GM21529 (cell line): ENCODE data around the gene HASPIN.
A peak's percentile ranks its signal among the peaks of the same experiment; 100 is the strongest.
"Not testable (repeated sequence)": the region's sequence is repeated elsewhere in the genome, so short reads cannot be mapped to it uniquely, and the experiment has no call there.

Source experiments
- ATAC-seq: cut with Tn5 transposase; IDR thresholded peaks from one replicate; pipeline ENCODE4 v1.9.1; 2021; ENCODE audit not compliant: unreplicated experiment

HASPIN gene

DNA sequence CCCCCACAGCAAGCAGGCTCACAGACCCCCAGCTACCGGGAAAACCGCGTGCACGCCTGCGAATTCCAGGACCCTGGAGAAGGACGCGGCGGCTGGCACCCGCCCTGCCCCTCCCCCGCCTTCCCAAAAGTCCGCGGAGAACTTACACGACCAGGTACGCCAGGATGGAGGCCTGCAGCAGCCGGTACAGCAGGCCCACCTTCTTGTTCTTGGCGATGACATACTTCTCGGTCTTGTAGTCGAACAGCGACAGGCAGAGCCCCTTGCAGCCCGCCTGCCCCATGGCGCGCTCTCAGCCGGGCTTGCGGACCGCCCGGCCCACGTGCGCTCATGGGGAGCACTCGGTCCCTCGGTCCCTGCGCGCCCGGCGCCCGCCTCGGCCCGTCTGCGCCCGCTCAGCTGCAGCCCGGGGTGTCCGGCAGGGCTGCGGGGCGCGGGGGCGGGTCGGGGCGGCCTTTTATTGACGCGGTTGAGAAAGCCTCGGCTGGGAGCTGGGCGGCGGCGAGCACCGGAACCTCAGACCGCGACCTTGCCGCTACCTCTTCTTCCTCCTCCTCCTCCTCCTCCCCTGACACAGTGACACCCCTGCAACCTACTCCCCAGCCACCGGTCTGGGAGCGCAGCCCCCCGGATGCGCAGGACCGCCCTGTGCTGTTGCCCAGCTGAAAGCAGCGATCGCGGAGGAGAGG is 27.8 kb upstream of the HASPIN start, which contains the start of gene P2RX5:
Gene P2RX5 (minus strand): TSS at position 433 of the 689 bp plus-strand sequence. CDS start 150 bp downstream, at position 283.
- no peak for ATAC-seq

DNA sequence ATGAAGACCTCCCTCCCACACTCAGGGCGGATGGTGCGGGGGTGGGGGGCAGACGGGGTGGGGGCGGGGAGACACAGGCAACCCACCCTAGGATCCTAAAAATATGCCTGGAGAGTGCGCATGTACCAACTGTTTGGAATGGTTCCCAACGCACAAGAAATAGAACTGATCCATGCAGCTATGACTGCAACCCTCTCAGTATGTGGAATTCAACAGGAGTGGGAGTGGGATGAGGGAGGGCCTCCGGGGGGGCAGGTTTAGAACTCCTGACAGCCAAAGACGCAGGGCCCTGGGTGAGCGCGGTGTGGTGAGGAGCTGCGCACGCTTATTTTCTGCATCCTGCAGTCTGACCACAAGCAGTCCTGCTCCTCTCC is 26.6 kb upstream of the HASPIN start:
- no peak for ATAC-seq

DNA sequence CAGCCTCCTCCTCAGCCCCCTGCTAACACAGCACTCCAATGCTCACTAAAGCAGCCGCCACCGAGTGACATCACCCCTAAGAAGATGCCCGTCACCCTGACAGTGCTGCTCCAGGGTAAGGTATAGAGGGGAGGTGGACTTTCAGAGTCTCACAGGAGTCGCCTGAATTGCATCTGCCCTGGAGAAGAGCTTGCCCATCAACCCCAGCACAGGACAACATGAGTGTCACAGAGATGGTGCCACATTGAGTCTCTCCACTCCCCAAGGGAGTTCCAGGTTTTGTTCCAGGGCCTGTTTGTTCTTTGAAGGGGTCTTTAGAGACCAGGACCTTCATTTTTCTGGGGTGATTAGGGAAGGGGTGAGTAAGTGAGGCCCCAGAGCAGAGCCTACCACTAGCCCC is 25.6 kb upstream of the HASPIN start:
- no peak for ATAC-seq

DNA sequence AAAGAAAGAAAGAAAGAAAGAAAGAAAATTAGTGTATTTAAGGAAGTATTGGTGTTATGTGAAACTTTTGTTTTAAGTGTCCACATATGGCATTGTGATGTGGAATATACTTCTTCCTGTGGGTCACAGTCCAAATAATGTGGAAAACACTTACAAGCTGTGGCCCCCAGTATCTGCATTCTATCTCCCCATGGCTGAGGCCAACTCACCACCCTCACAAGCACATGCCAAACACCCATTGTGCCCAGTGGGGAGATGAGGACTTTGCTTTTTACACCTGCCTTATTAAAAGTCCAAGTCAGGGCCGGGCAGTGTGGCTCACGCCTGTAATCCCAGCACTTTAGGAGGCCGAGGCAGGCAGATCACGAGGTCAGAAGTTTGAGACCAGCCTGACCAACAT is 23.8 kb upstream of the HASPIN start:
- no peak for ATAC-seq

DNA sequence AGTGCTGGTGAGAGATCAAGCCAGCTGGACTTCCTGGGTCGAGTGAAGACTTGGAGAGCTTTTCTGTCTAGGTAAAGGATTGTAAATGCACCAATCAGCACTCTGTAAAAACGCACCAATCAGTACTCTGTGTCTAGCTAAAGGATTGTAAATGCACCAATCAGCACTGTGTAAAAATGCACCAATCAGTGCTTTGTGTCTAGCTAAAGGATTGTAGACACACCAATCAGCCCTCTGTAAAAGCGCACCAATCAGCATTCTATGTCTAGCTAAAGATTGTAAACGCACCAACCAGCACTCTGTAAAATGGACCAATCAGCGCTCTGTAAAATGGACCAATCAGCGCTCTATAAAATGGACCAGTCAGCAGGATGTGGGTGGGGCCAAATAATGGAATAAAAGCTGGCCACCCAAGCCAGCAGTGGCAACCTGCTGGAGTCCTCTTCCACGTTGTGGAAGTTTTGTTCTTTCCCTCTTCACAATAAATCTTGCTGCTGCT is 21.6 kb upstream of the HASPIN start:
- ATAC-seq: not testable (repeated sequence)

DNA sequence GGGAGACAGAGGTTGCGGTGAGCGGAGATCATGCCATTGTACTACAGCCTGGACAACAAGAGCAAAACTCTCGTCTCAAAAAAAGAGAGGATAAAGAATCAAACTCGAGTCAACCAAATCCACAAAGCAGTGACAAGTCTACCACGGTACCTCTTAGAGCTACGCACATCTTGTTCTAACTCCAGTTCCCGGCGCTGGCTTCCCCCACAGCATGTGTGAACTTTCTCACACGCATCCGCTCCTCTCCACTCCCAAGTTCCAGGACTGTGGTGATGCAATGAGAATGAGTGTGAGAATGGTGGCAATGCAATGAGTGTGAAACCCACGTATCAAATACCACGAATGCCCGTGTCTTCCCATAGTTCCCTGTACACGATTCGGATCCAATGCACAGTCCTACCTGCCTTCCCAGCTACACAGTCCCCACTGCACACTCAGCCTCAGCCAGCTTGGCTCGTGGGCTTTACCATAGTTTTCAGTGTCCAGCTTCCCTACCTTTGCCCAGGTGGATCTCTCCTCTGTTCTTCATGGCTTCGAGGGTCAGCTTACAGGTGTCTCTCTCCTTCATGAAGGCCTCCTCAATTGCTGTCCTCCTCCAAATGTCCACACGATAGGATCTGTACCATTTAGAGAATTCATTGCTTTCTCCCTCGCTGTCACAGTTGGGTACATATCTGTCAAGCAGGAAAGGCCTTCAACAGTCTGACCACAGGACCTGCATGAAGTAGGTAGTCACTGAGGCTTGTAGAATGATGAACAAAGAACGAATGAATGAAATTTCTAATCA is 18.6 kb upstream of the HASPIN start:
- ATAC-seq: no peak

DNA sequence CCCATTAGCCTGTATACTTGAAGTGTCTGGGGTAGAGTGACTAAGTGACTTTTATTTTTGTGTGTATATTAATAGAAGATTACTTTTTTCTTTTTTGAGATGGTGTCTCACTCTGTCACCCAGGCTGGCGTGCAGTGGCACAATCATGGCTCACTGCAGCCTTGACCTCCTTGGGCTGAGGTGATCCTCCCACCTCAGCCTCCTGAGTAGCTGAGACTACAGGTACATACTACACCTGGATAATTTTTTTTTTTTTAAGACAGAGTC is 18.1 kb upstream of the HASPIN start:
- ATAC-seq: not testable (repeated sequence)

DNA sequence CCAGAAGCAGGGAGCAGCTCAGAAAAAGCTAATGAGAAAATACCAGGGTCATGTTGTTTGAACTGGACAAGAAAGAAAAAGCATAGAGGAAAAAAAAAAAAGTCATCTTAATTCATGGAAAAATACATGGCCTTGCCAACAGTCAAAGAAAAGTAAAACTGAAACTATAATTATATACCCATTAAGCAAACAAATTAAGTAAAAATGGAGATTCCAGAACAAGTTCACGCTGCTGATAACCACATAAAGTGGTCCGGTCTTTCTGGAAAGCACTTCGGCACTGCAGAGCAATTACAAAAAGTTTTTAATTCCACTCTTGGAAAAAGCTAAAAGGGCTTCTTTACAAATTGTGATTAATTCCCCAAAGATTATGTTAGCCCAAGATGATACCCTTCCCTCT is 15.3 kb upstream of the HASPIN start:
- ATAC-seq: no peak

DNA sequence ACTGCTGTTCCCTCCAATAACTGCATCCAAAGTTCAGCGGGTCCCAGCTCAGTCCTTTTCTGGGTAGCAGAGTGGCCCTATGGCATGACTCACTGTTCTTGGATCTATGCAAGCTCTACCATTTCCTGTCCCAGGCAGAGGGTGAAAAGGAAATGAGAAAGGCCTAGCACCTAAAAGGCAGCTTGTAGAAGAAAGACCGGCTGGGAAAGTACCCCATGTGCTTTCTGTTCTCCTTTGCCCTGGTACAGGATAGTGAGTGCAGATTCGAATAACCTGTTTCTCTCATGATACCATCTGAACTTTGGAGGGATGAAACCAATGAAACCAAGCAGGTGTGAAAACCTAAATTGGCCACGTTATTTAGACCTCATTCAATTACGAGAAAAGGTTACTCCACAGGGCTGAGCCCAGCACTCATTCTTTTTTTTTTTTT is 12.7 kb upstream of the HASPIN start:
- ATAC-seq: peak; percentile 94

DNA sequence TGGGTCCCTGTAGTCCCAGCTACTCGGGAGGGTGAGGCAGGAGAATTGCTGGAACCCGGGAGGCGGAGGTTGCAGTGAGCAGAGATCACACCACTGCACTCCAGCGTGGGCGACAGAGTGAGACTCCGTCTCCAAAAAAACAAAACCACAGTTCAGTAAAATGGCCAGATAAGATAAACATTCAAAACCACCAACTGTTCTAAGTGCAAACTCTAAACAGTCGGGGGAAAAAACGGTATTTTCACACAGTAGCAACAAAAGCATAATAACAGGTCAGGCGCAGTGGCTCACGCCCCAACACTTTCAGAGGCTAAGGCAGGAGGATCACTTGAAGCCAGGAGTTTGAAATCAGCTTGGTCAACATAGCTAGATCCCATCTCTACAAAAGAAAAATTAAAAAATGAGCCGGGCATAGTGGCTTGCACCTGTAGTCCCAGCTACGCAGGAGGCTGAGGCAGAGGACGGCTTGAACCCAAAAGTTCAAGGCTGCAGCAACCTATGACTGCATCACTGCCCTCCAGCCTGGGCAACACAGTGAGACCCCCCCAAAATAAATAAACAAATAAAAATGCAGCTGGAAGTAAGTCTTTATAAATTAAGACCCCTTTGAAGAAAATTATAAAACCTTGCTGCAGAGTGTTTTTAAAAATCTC is 10.8 kb upstream of the HASPIN start:
- no peak for ATAC-seq

DNA sequence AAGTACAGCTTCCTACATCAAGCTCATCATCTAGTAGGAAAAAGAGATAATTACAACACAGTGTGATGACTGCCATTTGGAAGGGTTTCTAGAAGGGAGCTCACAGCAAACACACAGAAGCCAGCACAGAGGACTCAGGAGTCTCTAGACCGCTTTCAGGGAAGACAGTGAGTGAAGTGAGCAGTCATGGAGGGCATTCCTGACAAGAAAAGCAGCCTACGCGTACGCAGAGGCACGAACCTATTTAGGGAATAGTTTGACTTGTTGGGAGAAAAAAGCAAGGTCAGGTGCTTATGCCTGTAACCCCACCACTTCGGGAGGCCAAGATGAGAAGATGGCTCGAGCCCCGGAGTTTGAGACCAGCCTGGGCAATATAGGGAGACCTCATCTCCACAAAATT is 8.4 kb upstream of the HASPIN start:
- no peak for ATAC-seq

DNA sequence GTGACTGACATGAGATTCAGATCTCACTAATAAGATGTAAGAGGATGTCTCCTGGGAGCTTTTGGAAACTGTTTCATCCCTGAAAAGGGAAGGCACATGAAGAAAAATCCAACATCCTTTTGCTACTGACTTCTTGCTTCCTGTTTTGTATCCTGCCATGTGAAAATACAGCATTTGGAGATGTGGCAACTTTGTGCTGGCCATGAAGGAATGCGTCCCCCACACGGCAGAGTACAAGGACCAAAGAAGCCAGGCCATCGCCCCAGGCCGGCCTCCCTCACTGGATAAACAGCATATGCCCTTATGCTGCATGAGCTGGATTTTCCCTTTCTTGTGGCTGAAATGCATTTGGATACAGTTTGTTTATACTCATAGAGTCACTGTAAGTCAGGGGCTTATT is 5.5 kb upstream of the HASPIN start:
- no peak for ATAC-seq

DNA sequence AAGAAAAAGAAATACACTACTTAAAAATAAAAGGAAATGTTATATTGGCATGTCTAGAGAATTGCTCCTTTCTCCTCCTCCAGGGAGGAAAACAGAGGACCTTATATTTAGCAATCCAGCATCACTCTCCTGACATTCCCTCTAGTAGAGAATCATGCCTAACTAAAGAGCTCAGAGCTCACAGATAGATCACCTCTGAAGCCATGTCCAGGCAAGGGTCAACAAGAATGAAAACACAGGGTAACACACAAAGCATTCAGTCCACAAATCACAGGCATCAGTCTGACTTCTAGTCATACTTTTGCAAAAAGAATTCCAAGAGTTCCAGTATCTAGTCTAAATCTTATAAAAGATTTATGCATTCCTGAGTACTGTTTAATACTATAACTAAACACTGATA is 4.4 kb upstream of the HASPIN start:
- ATAC-seq: no peak

DNA sequence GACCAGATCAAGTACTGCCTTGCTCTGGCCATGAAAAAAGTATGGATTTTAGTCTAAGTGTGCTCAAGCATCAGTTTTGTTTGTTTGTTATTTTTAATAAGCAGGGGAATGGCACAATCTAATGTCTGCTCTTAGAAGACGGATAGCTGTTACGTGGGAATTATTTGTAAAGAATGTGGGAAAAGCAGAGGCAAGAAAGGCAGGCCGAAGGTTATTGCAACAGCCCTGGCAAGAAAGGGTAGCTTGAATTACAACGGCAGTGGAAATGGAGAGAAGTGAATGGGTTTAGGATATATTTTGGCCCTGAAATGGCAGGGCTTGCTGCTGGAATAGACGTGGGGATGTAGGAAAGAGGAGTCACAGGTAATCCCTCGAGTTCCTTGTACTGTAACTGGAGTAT is 987 bp upstream of the HASPIN start:
- no peak for ATAC-seq

DNA sequence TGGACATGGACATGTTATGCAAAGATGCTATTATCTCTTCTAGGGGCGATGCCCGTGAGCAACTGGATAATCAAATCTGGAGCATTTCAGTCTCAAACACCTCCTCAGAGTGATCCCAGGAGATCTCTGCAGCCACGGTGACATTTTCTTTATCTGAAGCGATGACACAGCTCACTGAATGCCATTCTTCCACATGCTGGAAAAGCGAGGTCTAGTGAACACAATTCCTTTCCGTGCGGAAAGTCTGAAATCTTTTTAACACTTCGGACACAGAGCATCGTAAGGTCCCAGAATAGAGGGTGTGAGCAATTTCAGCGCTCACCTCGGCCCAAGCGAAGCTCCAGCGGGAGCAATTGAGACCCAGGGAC is 531 bp upstream of the HASPIN start:
- ATAC-seq: no peak

DNA sequence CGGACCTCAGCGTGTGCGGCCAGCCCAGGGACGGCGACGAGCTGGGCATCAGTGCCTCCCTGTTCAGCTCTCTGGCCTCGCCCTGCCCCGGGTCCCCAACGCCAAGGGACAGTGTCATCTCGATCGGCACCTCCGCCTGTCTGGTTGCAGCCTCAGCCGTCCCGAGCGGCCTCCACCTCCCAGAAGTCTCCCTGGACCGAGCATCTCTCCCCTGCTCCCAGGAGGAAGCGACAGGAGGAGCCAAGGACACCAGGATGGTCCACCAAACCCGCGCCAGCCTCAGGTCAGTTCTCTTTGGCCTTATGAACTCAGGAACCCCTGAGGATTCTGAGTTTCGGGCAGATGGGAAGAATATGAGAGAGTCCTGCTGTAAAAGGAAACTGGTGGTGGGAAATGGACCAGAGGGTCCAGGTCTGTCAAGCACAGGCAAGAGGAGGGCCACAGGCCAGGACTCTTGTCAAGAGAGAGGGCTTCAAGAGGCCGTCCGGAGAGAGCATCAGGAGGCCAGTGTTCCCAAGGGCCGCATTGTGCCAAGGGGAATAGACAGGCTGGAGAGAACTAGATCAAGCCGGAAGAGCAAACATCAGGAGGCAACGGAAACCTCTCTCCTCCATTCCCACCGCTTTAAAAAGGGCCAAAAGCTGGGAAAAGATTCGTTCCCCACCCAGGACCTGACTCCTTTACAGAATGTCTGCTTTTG is 825 bp downstream of the HASPIN start:
- no peak for ATAC-seq

DNA sequence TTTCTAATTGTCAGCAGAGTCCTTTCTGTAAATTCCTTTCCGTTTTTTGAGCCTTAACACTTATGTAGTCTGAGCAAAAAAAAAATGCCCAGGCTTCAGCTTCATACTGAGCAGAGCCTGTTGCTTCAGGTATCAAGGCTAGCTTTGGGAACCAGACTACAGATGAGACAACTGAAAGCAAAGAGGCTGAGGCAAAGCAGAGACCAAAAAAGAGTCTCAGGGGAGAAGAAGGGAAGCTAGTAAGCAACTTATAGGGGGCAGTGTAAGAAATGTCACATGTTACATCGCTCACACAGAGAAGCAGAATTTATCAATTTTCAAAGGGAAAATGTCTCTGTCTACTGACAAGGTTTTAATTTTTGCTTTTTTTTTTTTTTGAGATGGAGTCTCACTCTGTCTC is 3.3 kb downstream of the HASPIN start:
- ATAC-seq: no peak

DNA sequence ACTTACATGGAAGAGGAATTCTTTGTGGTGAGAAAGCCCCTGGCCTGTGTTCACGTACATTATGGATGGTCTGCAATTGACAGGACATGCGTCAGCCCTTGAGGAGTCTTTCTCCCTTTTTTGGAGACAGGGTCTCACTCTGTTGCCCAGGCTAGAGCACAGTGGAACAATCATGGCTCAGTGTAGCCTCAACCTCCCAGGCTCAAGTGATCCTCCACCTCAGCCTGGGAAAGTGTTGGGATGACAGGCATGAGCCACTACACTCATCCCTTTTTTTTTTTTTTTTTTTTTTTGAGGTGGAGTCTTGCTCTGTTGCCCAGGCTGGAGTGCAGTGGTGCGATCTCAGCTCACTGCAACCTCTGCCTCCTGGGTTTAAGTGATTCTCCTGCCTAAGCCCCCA is 4.4 kb downstream of the HASPIN start:
- not testable (repeated sequence) for ATAC-seq

DNA sequence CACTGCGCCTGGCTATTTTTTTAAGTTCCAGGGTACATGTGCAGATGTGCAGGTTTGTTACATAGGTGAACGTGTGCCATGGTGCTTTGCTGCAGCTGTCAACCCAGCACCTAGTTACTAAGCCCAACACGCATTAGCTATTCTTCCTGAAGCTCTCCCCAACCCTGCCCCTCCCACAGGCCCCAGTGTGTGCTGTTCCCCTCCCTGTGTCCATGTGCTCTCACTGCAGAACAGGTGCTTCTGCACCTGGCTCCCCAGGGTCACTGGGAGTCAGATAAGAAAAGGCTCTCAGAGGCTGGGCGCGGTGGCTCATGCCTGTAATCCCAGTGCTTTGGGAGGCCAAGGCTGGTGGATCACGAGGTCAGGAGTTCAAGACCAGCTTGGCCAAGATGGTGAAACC is 6.2 kb downstream of the HASPIN start:
- ATAC-seq: no peak

DNA sequence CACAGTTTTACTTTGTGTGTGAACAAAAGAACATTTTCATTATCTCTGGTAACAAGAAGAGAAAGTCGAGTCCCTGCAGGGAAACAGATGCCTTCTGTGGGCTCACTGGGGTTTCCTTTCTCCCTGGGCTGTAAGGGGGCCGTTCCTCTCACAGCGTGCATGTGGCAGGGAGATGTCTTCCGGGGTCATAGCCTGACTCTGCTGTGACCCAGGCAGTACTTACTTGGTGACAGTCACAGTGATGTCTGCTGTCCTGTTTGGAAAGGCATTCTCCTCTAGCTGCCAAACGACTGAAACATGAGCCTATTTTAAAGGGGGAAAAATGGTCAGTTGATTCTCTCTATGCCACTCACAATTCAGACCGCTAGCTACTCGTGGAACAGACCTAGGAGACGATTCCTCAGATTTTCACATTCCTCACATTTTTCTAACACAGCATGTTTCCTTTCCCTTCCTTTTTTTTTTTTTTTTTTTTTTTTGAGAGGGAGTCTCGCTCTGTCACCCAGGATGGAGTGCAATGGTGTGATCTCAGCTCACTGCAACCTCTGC is 7.3 kb downstream of the HASPIN start:
- no peak for ATAC-seq

DNA sequence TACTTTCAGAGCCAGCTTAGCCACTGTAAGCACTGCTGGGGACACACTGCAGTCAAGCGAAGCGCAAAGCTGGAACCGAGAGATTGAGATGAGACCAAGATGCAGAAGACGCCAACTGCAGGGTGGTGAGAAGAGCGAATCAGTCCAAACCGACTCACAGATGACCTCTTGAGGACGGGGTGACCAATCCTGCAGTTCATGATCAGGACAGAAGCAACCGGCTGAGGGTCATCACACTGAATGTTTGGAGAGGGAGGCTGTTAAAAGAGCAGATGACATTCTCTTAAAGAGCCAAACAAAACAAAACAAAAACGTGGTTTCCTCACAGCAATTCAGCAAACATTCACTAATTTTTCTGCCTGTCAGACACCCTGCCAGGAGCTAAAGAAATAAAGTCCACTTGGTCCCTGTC is 8.5 kb downstream of the HASPIN start:
- peak; percentile 78 for ATAC-seq
